ENCODE data around the gene CEACAM19. TPM values are rescaled to one million over a fixed set of nuclear protein-coding genes. Genes with fewer than 3 reads are reported as not detected.

Gene CEACAM19
- total and polyA plus RNA-seq, 9 of the 15 experiments (the other 6 are each of a cell fraction or from before 2014, with no cell fraction given): 0.15 to 0.30 (median 0.23) TPM; not detected in 5

GRCh38 chr19:44718441-44719261, 47.4 kb downstream of the CEACAM19 start (continued):
- TF ChIP-seq RBM25 (IDR thresholded peaks at IDR 0.05; ENCODE audit: low read depth, low read length, severe bottlenecking) (peak; percentile 12), DMBX1 (CRISPR knock-in tag; IDR thresholded peaks at IDR 0.05; ENCODE audit: borderline replicate concordance) (no peak), ARID1B (IDR thresholded peaks at IDR 0.05) (0 out of 2 replicates have a peak, but pooled peaks have one; percentile 10), ZFP36 (IDR thresholded peaks at IDR 0.05; ENCODE audit: low read depth, low read length, partially characterized antibody) (peak; percentile 67), SPI1 (IDR thresholded peaks at IDR 0.05; ENCODE audit: borderline replicate concordance, low read depth, low read length) (0 out of 2 replicates have a peak, but pooled peaks have one; percentile 30), ZFP30 (CRISPR knock-in tag; IDR thresholded peaks at IDR 0.05; ENCODE audit: borderline replicate concordance) (no peak), NFATC3 (IDR thresholded peaks at IDR 0.05) (no peak), PHB (CRISPR knock-in tag; IDR thresholded peaks at IDR 0.05) (no peak), MYBL2 (IDR thresholded peaks at IDR 0.05; ENCODE audit: low read depth) (no peak), MYBL2 (CRISPR knock-in tag; IDR thresholded peaks at IDR 0.05; ENCODE audit: borderline replicate concordance) (no peak), GTF2F1 (IDR thresholded peaks at IDR 0.05; ENCODE audit: low read depth, low read length) (no peak), TEAD2 (tag; IDR thresholded peaks at IDR 0.05) (no peak), CSDE1 (IDR thresholded peaks at IDR 0.05) (no peak), BRD9 (IDR thresholded peaks at IDR 0.05; ENCODE audit: low read depth, partially characterized antibody) (no peak), MTA1 (IDR thresholded peaks at IDR 0.05; ENCODE audit: borderline replicate concordance) (peak; percentile 23; the same call in 1 of the 2 replicates), TBP (optimal IDR thresholded peaks at IDR 0.05; ENCODE audit: low read depth, low read length) (no peak), RUNX1 (IDR thresholded peaks at IDR 0.05; ENCODE audit: low read depth) (no peak), PTRF (tag; IDR thresholded peaks at IDR 0.05) (no peak), ZNF354B (CRISPR knock-in tag; IDR thresholded peaks at IDR 0.05) (no peak), PHB2 (IDR thresholded peaks at IDR 0.05; ENCODE audit: low read depth) (no peak), CBFA2T3 (IDR thresholded peaks at IDR 0.05) (no peak), NUFIP1 (IDR thresholded peaks at IDR 0.05; ENCODE audit: partially characterized antibody) (no peak), POLR3A (IDR thresholded peaks at IDR 0.05; ENCODE audit: borderline replicate concordance, extremely low read depth, insufficient read depth, insufficient read length) (no peak), SRSF7 (optimal IDR thresholded peaks at IDR 0.05; ENCODE audit: low read depth, low read length) (no peak), MECOM (CRISPR knock-in tag; IDR thresholded peaks at IDR 0.05) (no peak), BHLHE40 (IDR thresholded peaks at IDR 0.05; ENCODE audit: low read length) (no peak)
- TF ChIP-seq, protein P1, sequence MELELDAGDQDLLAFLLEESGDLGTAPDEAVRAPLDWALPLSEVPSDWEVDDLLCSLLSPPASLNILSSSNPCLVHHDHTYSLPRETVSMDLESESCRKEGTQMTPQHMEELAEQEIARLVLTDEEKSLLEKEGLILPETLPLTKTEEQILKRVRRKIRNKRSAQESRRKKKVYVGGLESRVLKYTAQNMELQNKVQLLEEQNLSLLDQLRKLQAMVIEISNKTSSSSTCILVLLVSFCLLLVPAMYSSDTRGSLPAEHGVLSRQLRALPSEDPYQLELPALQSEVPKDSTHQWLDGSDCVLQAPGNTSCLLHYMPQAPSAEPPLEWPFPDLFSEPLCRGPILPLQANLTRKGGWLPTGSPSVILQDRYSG (tag; conservative IDR thresholded peaks at IDR 0.05; ENCODE audit: low read depth): no peak
- TF ChIP-seq, protein P2, sequence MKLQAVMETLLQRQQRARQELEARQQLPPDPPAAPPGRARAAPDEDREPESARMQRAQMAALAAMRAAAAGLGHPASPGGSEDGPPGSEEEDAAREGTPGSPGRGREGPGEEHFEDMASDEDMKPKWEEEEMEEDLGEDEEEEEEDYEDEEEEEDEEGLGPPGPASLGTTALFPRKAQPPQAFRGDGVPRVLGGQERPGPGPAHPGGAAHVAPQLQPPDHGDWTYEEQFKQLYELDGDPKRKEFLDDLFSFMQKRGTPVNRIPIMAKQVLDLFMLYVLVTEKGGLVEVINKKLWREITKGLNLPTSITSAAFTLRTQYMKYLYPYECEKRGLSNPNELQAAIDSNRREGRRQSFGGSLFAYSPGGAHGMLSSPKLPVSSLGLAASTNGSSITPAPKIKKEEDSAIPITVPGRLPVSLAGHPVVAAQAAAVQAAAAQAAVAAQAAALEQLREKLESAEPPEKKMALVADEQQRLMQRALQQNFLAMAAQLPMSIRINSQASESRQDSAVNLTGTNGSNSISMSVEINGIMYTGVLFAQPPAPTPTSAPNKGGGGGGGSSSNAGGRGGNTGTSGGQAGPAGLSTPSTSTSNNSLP (IDR thresholded peaks at IDR 0.05; ENCODE audit: borderline replicate concordance, low read depth, low read length): no peak
